NK-92 (cell line): ENCODE measurements around the gene GALNT10.

Experiments
- DNase-seq: peaks from one replicate; lab custom pipeline; 2025; ENCODE audit not compliant: unreplicated experiment; lab: John Stamatoyannopoulos, UW

GALNT10 gene

DNA sequence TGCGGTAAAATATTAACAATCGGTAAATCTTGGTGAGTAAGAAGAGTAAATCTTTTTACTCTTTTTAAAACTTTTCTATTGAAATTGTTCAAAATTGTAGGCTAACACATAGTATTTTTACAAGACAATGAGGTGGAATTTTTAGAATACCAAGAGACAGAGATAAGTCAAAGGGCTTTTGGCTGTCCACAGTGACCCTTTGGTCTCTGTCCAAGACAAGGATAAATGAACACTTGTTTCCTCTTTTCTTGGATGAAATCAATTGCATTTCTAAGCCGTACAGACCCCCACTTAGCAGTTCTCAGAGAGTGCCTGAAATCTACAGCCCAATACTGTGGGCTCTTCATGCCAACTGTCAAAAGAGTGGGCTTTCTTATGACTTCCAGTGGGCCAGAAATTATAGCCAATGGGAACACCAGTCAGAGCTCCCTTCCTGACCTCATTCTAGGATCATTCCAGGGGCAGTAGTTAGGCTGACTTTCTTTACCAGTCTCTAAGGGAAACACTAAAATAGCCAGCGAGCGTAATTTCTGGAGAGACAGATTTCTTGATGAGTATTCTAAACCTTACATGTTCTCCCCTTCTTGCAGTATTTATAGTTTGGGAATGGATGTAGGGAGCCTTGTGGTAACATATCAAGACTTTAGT is 74.1 kb downstream of the GALNT10 start:
- no peak for DNase-seq

GRCh38 chr5:154265197-154265773 is 74.8 kb downstream of the GALNT10 start:
- no peak for DNase-seq

DNA sequence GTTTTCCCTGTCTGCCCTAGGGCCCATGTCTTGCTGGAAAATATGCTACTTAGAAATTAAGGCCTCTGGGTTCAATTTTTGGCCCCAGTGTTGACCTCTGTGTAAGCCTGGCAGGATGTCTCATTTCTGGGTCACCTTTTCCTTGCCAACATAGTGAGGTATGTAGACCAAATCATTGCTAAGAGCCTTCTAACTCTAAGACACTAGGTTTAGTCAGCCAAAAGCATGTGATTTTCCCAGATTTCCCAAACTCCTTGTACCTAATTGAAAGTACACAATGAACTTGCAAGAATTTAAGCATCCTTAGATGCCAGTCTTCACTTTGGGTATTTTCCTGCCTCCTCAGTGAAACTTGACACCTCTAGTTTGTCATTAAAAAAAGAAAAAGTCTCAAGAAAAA is 77.0 kb downstream of the GALNT10 start:
- no peak for DNase-seq

GRCh38 chr5:154268073-154268472 is 77.5 kb downstream of the GALNT10 start:
- DNase-seq, result no peak

- no peak for DNase-seq
Observed at GRCh38 chr5:154269414-154269813, 78.9 kb downstream of the GALNT10 start.

GRCh38 chr5:154271466-154271865 is 80.9 kb downstream of the GALNT10 start:
- DNase-seq, result no peak

GRCh38 chr5:154271936-154272514 is 81.5 kb downstream of the GALNT10 start:
- no peak for DNase-seq

DNA sequence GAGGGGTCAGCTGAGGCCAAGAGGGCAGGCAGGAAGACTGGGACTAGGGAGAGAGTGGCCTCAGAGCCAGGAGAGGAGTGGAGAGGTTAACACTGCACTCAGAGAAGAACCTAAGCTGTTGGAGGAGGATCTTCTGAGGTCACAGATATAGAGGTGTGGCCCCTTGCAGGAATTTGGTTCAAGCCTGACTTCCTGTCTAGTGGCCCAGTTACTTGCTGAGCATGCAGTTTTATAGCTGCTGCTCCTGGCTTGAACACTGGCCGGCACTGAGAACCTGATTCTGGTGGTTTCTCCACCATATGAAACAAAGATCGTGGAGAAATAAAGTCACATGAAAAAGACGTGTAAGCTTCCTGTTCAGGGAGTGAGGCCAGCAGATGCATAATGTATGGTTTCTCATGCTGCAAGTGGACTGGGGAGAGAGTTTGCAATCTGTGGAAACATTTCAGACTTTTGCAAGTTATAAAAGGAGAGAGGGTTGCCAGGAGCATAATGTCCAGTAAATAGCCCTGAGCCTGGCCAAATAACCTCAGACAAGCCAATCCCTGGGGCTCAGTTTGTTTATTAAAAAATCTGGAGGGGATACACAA is 82.6 kb downstream of the GALNT10 start:
- DNase-seq, result no peak

DNA sequence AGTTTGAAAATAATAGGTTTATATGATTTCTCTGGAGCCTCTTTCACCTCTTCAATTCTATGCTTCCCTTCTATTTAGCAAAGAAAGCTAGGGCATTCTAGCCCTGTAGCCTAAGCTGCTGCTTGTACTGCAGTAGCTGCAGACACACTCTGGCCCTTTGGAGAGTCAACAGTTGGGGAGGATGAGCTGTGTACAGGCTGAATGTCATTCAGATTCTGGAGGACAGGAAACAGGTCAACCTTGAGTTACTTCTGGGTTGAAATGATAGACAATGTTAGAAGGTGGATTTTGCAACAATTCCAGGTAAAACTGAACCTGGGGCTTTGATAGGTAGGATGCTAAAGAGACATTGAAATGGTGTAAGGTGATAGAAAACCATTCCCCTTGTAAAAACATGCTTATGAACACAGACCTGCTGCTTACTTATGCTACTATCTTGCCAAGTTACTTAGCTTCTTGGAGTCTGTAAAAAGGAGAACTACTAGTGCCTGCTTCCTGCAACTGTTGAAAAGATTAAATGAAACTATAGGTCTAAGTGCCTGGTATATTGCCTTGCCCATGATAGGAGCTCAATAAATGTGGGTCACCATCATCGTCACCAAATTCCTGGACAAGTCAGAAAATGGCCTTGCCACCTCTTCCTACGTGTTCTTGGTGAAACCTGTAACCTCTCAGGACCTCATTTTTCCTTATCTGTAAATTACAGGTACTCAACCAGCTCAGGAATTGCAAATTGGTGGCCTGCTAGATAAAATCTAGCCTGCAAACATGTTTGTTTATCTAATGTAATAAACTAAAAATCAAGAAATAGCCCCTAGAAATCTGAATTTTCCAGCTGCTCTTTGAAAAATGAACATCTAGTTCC is 83.7 kb downstream of the GALNT10 start:
- no peak for DNase-seq

DNA sequence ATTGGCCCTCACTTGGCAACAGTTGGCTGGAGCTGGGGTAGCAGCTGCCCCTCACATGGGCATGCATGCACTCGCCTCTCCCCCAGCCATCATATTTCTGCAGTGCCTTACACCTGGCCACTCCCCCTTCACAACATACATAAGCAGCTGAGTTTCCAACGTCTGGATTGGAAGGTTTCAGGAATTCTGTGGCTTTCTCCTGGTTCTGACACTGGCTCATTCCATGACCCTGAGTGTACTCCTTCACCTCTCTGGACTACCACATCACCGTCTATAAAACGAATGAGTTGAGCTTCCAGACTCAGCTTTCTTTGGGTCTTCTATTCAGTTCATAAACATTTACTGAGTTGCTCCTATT is 84.3 kb downstream of the GALNT10 start:
- no peak for DNase-seq

GRCh38 chr5:154275566-154275965 is 85.0 kb downstream of the GALNT10 start:
- DNase-seq, result no peak

GRCh38 chr5:154276261-154276972 is 85.9 kb downstream of the GALNT10 start:
- no peak for DNase-seq

DNA sequence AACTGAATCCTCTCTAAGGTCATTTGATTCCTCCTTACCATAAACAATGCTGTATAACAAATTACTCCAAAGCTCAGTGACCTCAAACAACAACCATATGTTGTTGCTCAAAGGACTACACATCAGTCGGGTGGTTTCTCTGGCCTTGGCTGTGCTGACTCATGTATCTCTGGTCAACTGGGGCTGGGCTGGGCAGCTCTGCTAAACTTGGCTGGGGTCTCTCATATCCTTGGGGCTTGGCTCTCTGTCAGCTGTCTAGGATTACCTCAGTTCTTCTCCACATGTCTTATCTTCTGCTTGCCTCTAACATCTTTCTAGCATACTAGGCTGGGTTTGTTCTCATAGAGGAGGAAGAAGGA is 86.4 kb downstream of the GALNT10 start:
- no peak for DNase-seq

GRCh38 chr5:154277499-154277898 is 87.0 kb downstream of the GALNT10 start:
- DNase-seq, result no peak

DNA sequence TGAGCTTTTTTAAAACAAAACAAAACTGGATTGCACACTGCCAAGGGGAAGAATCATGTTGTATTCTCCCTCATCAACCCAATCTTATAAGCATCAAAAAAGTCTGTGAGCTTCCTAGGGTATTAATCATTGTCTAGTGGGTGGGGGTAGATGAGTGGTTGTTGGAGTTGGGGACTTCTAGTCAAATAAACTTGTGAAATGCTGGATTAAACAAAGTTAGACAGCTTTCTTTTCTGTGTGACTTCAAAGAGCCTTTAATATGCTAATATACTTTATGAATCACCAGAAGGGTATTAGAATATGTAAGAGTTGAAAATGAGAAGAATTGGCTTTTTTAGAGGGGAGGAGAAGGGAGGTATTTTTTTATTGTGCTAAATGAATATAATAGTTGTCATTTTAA is 87.7 kb downstream of the GALNT10 start:
- DNase-seq, result no peak

GRCh38 chr5:154278908-154279307 is 88.4 kb downstream of the GALNT10 start:
- DNase-seq, result no peak

- no peak for DNase-seq
Observed at GRCh38 chr5:154284433-154284832, 93.9 kb downstream of the GALNT10 start.

- no peak for DNase-seq
Observed at GRCh38 chr5:154285661-154286408, 95.3 kb downstream of the GALNT10 start.

DNA sequence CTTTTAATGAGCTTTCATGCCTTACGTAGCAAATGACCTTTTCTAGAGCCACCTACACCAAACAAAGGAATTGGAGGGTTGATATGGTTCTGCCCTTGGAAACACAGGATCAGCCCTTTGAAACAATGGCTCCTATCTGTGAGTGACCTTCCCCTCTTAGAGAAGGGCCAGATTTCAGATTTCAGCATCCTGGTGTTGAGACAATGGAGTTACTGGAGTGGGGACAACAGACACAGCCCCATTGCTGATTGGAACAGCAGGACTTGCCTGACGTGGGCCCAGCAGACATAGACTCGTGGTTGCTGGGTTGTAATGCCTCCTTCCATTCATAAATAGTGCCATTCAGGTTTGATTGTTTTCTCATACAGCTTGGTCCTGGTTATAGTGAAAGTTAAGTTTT is 96.0 kb downstream of the GALNT10 start:
- DNase-seq, result no peak

DNA sequence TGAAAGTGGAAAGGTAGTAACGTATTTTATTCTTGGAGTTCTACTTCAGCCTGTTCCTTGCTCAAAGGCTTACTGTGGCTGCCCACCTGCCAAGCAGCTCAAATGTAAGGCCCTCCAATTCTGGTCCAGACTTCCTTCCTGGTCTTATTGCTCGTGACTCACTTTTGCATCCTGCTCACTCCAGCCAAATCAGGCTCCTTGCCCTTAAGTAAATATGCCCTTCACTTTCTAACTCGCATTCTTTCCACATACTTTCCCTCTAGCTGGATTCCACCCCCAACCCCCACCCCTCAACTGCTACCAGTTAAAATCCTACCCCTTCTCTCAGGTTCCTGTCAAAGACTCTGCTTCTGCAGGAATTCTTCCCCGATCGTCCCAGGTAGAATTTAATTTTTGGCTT is 96.6 kb downstream of the GALNT10 start:
- DNase-seq, result no peak
